IMR-90 (cell line): ENCODE results near the gene RABEP2. TPM values are rescaled to one million over a fixed set of nuclear protein-coding genes. Genes with fewer than 3 reads are reported as not detected.

ENCODE experiments used
- ATAC-seq: fragments of 200-7000 bp; cut with Tn5 transposase; 2 replicates; pipeline ENCODE4 v1.9.1; 2020; ENCODE audit warnings: low read depth, mild to moderate bottlenecking, moderate library complexity
- BruUV-seq: library from RNA; stranded (reverse); fragments of 400-500 nt; replicated peaks from 2 replicates; lab custom pipeline; 2021; lab: Mats Ljungman, UMichigan
- CTCF ChIA-PET: fragments of 300-600 bp; formaldehyde crosslinking; extraction: SDS; loops from one replicate; lab custom pipeline; 2021; ENCODE audit warnings: antibody characterized with exemption; lab: Yijun Ruan, JAX
- POLR2A ChIA-PET: fragments of 300-600 bp; sonication (Branson Sonifier 250); formaldehyde crosslinking; loops from one replicate; lab custom pipeline; 2022; ENCODE audit warnings: antibody characterized with exemption; ENCODE audit not compliant: unreplicated experiment; lab: Charles Lee
- DNase-seq: peaks from one replicate; pipeline ENCODE4 v3.0.0; 2013
- H2AFZ ChIP-seq: replicated peaks from 2 replicates; pipeline ENCODE3; 2013; ENCODE audit warnings: low read length, mild to moderate bottlenecking; ENCODE audit not compliant: poor library complexity
- H2AK5ac ChIP-seq: 2 replicates; pipeline ENCODE4 v1.6.1; 2013; ENCODE audit warnings: low read depth, low read length, inconsistent platforms
- H2AK9ac ChIP-seq: replicated peaks from 2 replicates; pipeline ENCODE3; 2013; ENCODE audit warnings: mild to moderate bottlenecking, low read depth, low read length, moderate library complexity; ENCODE audit not compliant: poor library complexity
- H2BK120ac ChIP-seq: 2 replicates; pipeline ENCODE4 v1.6.1; 2013; ENCODE audit warnings: low read depth, low read length, inconsistent platforms
- H2BK15ac ChIP-seq: 3 replicates; pipeline ENCODE4 v1.6.1; 2013; ENCODE audit warnings: low read depth, low read length, inconsistent platforms
- H2BK20ac ChIP-seq: 2 replicates; pipeline ENCODE4 v1.6.1; 2013; ENCODE audit warnings: low read depth, mild to moderate bottlenecking, inconsistent platforms, low read length, moderate library complexity
- H2BK5ac ChIP-seq: 2 replicates; pipeline ENCODE4 v1.6.1; 2013; ENCODE audit warnings: mild to moderate bottlenecking, low read depth, low read length, inconsistent platforms; ENCODE audit not compliant: poor library complexity, severe bottlenecking
- H3K14ac ChIP-seq: replicated peaks from 2 replicates; pipeline ENCODE4 v1.6.1; 2013; ENCODE audit warnings: low read depth, low read length, inconsistent platforms
- H3K18ac ChIP-seq: 2 replicates; pipeline ENCODE4 v1.6.1; 2013; ENCODE audit warnings: low read depth, low read length, control low read depth
- H3K23ac ChIP-seq: 2 replicates; pipeline ENCODE4 v1.6.1; 2013; ENCODE audit warnings: low read depth, low read length, inconsistent platforms
- H3K27ac ChIP-seq: 2 replicates; pipeline ENCODE4 v1.5.1; 2013; ENCODE audit warnings: mild to moderate bottlenecking, control low read depth, low read length; ENCODE audit not compliant: insufficient read depth
- H3K27me3 ChIP-seq: 2 replicates; pipeline ENCODE4 v1.6.1; 2013; ENCODE audit warnings: low read length; ENCODE audit not compliant: control insufficient read depth, insufficient read depth
- H3K36me3 ChIP-seq: 2 replicates; pipeline ENCODE4 v1.6.1; 2013; ENCODE audit warnings: low read length, mixed read lengths; ENCODE audit not compliant: control insufficient read depth, insufficient read depth
- H3K4ac ChIP-seq: 2 replicates; pipeline ENCODE4 v1.6.1; 2013; ENCODE audit warnings: low read depth, low read length, inconsistent platforms
- H3K4me1 ChIP-seq: 2 replicates; pipeline ENCODE4 v1.6.1; 2013; ENCODE audit warnings: low read length, mixed read lengths; ENCODE audit not compliant: control insufficient read depth, insufficient read depth
- H3K4me2 ChIP-seq: 2 replicates; pipeline ENCODE4 v1.6.1; 2013; ENCODE audit warnings: low read depth, mild to moderate bottlenecking, control low read depth, low read length, moderate library complexity
- H3K4me3 ChIP-seq: 2 replicates; pipeline ENCODE4 v1.5.1; 2013; ENCODE audit warnings: low read depth, mild to moderate bottlenecking, control low read depth, low read length, moderate library complexity; ENCODE audit not compliant: insufficient read depth
- H3K56ac ChIP-seq: 2 replicates; pipeline ENCODE4 v1.6.1; 2013; ENCODE audit warnings: low read length, inconsistent platforms; ENCODE audit not compliant: insufficient read depth; ENCODE audit errors: extremely low read depth
- H3K79me1 ChIP-seq, 2 experiments: 2 replicates each; pipeline ENCODE4 v1.6.1; 2013; ENCODE audit warnings: low read length in 2 of 2, inconsistent platforms in 1 of 2, low read depth in 1 of 2
- H3K9ac ChIP-seq: 2 replicates; pipeline ENCODE4 v1.6.1; 2013; ENCODE audit warnings: low read depth, low read length, control low read depth
- H3K9me1 ChIP-seq: 2 replicates; pipeline ENCODE4 v1.6.1; 2013; ENCODE audit warnings: low read length, inconsistent platforms; ENCODE audit not compliant: insufficient read depth
- H3K9me3 ChIP-seq: 2 replicates; pipeline ENCODE4 v1.6.1; 2013; ENCODE audit warnings: low read length; ENCODE audit not compliant: control insufficient read depth, insufficient read depth
- H4K20me1 ChIP-seq: 2 replicates; pipeline ENCODE4 v1.6.1; 2013; ENCODE audit warnings: low read length, inconsistent platforms; ENCODE audit not compliant: insufficient read depth
- H4K5ac ChIP-seq: 2 replicates; pipeline ENCODE4 v1.6.1; 2013; ENCODE audit warnings: mild to moderate bottlenecking, low read depth, low read length, control low read depth
- H4K8ac ChIP-seq, 2 experiments: 2 replicates each; pipeline ENCODE4 v1.6.1; 2013; ENCODE audit warnings: low read depth in 2 of 2, low read length in 2 of 2, control low read depth in 1 of 2, inconsistent platforms in 1 of 2
- H4K91ac ChIP-seq: 2 replicates; pipeline ENCODE4 v1.6.1; 2013; ENCODE audit warnings: low read depth, low read length, inconsistent platforms; ENCODE audit not compliant: insufficient read depth
- BHLHE40 ChIP-seq: fragments of 150-350 bp; IDR thresholded peaks from 2 replicates; pipeline ENCODE4 v1.6.1; 2016; ENCODE audit warnings: mild to moderate bottlenecking, low read depth, low read length
- CEBPB ChIP-seq: IDR thresholded peaks from 2 replicates; pipeline ENCODE4 v1.6.1; 2012; ENCODE audit warnings: low read depth, low read length, improper control_type of control experiment
- CHD1 ChIP-seq: IDR thresholded peaks from 2 replicates; pipeline ENCODE4 v1.6.1; 2012; ENCODE audit warnings: low read depth, low read length, improper control_type of control experiment
- CTCF ChIP-seq: conservative IDR thresholded peaks from 2 replicates; pipeline ENCODE4 v1.5.1; 2012; ENCODE audit warnings: mild to moderate bottlenecking, low read depth, low read length, improper control_type of control experiment
- FOS ChIP-seq: fragments of 150-350 bp; IDR thresholded peaks from 2 replicates; pipeline ENCODE4 v1.6.1; 2016; ENCODE audit warnings: low read depth, low read length
- MAZ ChIP-seq: IDR thresholded peaks from 2 replicates; pipeline ENCODE4 v1.6.1; 2012; ENCODE audit warnings: low read depth, mild to moderate bottlenecking, low read length, improper control_type of control experiment, moderate library complexity, borderline replicate concordance
- MXI1 ChIP-seq: IDR thresholded peaks from 2 replicates; pipeline ENCODE4 v1.6.1; 2012; ENCODE audit warnings: low read depth, mild to moderate bottlenecking, low read length, moderate library complexity, borderline replicate concordance
- NFE2L2 ChIP-seq: fragments of 150-350 bp; IDR thresholded peaks from 2 replicates; pipeline ENCODE4 v1.6.1; 2016; ENCODE audit warnings: low read depth, mild to moderate bottlenecking, low read length
- POLR2A ChIP-seq: IDR thresholded peaks from 2 replicates; pipeline ENCODE4 v1.6.1; 2012; ENCODE audit warnings: mild to moderate bottlenecking, low read depth, low read length
- RAD21 ChIP-seq: IDR thresholded peaks from 2 replicates; pipeline ENCODE4 v1.6.1; 2012; ENCODE audit warnings: low read length, improper control_type of control experiment
- RCOR1 ChIP-seq: IDR thresholded peaks from 2 replicates; pipeline ENCODE4 v1.6.1; 2012; ENCODE audit warnings: mild to moderate bottlenecking, low read length, improper control_type of control experiment; ENCODE audit not compliant: insufficient replicate concordance
- RFX5 ChIP-seq: IDR thresholded peaks from 2 replicates; pipeline ENCODE4 v1.8.0; 2012; ENCODE audit warnings: low read depth, mild to moderate bottlenecking, low read length, moderate library complexity
- SMC3 ChIP-seq: fragments of 150-350 bp; IDR thresholded peaks from 2 replicates; pipeline ENCODE4 v1.6.1; 2016; ENCODE audit warnings: low read depth, mild to moderate bottlenecking, antibody characterized with exemption, low read length, moderate library complexity
- WGBS, 2 experiments: methylation state at CpG; one replicate each; pipeline versions ENCODE4 v1.1.5 to v1.1.7; 2013; ENCODE audit warnings: missing lambda C conversion rate in 2 of 2; ENCODE audit not compliant: insufficient read length in 1 of 2; ENCODE audit errors: extremely low coverage in 2 of 2; 5-methylcytosine and 5-hydroxymethylcytosine counted together
- dilution Hi-C: fragments of 300-500 bp; cut with HindIII; formaldehyde crosslinking; loops from one replicate; pipeline ENCODE4 v1.14.3; 2018; ENCODE audit warnings: low sequenced_read_pairs; ENCODE audit not compliant: unreplicated experiment
- in situ Hi-C: fragments of 300-500 bp; cut with MboI; formaldehyde crosslinking; loops from 3 replicates; pipeline ENCODE4 v1.14.3; 2019; ENCODE audit warnings: low sequenced_read_pairs, inconsistent platforms, mixed read lengths
- intact Hi-C: fragments of 100-400 bp; cut with micrococcal nuclease; formaldehyde crosslinking; loops from 2 replicates; pipeline ENCODE4 v1.10.0; 2022
- polyA plus RNA-seq, 3 experiments: library from polyadenylated mRNA; depleted of rRNA; stranded (reverse); fragments of >200 nt; gene quantifications; 2 replicates each; pipeline ENCODE4 v1.2.3, GENCODE V29; 2012; ENCODE audit warnings: low replicate concordance in 1 of 3
- total RNA-seq: library from RNA; depleted of rRNA; stranded (reverse); fragments of >200 nt; gene quantifications from 2 replicates; pipeline ENCODE4 v1.2.3, GENCODE V29; 2012
- TF ChIP-seq, protein P1 (sequence below): fragments of 150-350 bp; IDR thresholded peaks from 2 replicates; pipeline ENCODE4 v1.6.1; 2016; ENCODE audit warnings: low read depth, mild to moderate bottlenecking, low read length, moderate library complexity, borderline replicate concordance
- TF ChIP-seq, protein P2 (sequence below): fragments of 150-350 bp; IDR thresholded peaks from 2 replicates; pipeline ENCODE4 v1.6.1; 2017; ENCODE audit warnings: mild to moderate bottlenecking, antibody characterized with exemption, low read length, low read depth

The RABEP2 gene
- total and polyA plus RNA-seq, 2 of the 4 experiments (the other 2 are of a cell fraction), result 12.2 to 20.0 TPM

- Histone ChIP-seq H3K9me1 (peaks cover 7% of the 10 kb centered on the region; the same call in 1 of the 2 replicates), H3K79me1 (peaks cover 4 to 13% of the 10 kb centered on the region in 2 experiments; a peak in 2 of 4 replicates), H2BK5ac (no peak overlapping the region), H4K8ac (peak overlapping the region in 1 of 2 experiments; percentile 29; a peak in 1 of 4 replicates), H2AFZ (peak overlapping the region; percentile 95), H3K27ac (no peak overlapping the region), H3K9me3 (no peaks in the 10 kb centered on the region), H3K9ac (no peak overlapping the region), H3K4me2 (no peak overlapping the region; the same call in 1 of the 2 replicates), H2AK9ac (no peak overlapping the region), H2BK120ac (no peak overlapping the region), H3K23ac (no peak overlapping the region), H3K4me3 (no peak overlapping the region), H3K18ac (no peak overlapping the region), H4K91ac (no peak overlapping the region), H3K14ac (no peak overlapping the region), H3K56ac (no peak overlapping the region), H2BK15ac (no peak overlapping the region), H3K4ac (no peak overlapping the region), H3K27me3 (no peaks in the 10 kb centered on the region), H4K5ac (no peak overlapping the region), H3K4me1 (peaks cover 7% of the 10 kb centered on the region; the same call in 1 of the 2 replicates), H2AK5ac (no peak overlapping the region), H3K36me3 (no peaks in the 10 kb centered on the region), H4K20me1 (no peaks in the 10 kb centered on the region), H2BK20ac (no peak overlapping the region)
- in situ Hi-C loops, result no loop called here
- ATAC-seq, result no peak
- TF ChIP-seq POLR2A (no peak), RAD21 (no peak), CHD1 (no peak), CTCF (no peak), RFX5 (no peak), MXI1 (no peak), FOS (no peak), BHLHE40 (no peak), NFE2L2 (no peak), MAZ (no peak), SMC3 (no peak), RCOR1 (no peak), CEBPB (no peak)
- TF ChIP-seq, protein P1, sequence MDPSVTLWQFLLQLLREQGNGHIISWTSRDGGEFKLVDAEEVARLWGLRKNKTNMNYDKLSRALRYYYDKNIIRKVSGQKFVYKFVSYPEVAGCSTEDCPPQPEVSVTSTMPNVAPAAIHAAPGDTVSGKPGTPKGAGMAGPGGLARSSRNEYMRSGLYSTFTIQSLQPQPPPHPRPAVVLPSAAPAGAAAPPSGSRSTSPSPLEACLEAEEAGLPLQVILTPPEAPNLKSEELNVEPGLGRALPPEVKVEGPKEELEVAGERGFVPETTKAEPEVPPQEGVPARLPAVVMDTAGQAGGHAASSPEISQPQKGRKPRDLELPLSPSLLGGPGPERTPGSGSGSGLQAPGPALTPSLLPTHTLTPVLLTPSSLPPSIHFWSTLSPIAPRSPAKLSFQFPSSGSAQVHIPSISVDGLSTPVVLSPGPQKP, result no peak
- TF ChIP-seq, protein P2, sequence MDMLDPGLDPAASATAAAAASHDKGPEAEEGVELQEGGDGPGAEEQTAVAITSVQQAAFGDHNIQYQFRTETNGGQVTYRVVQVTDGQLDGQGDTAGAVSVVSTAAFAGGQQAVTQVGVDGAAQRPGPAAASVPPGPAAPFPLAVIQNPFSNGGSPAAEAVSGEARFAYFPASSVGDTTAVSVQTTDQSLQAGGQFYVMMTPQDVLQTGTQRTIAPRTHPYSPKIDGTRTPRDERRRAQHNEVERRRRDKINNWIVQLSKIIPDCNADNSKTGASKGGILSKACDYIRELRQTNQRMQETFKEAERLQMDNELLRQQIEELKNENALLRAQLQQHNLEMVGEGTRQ, result no peak
- WGBS, 2 experiments, result 35% methylated on average over 5 of the region's 11 CpGs; no CpG with 5 or more reads in 1 of the 2 experiments
- ChIA-PET POLR2A (no interaction called here), CTCF (no interaction called here)
- intact Hi-C loops, result loop anchor here (5.0 kb wide), 1 partner anchor 37 kb away; no protein-coding TSS in a partner anchor
- dilution Hi-C loops, result no loop called here
- BruUV-seq, result no TSS peak
- DNase-seq, result no peak
These were observed 44.5 kb downstream of the RABEP2 start for GRCh38 chr16:28880589-28880915.
